Endodermal cell (in vitro differentiated cells): ENCODE measurements around the gene MFAP4. TPM values are rescaled to one million over a fixed set of nuclear protein-coding genes. Genes with fewer than 3 reads are reported as not detected.

Experiments
- DNase-seq: peaks from one replicate; pipeline ENCODE4 v3.0.0-alpha.2; 2017
- H3K27ac ChIP-seq: 2 replicates; pipeline ENCODE4 v1.5.1; 2013; ENCODE audit warnings: mild to moderate bottlenecking, low read depth, low read length, moderate library complexity
- H3K27me3 ChIP-seq: 2 replicates; pipeline ENCODE4 v1.6.1; 2013; ENCODE audit warnings: mild to moderate bottlenecking, low read length, moderate library complexity; ENCODE audit not compliant: insufficient read depth, control insufficient read depth, poor library complexity, severe bottlenecking
- H3K36me3 ChIP-seq: 2 replicates; pipeline ENCODE4 v1.7.0; 2013; ENCODE audit warnings: mild to moderate bottlenecking, low read length, moderate library complexity; ENCODE audit not compliant: control insufficient read depth, insufficient read depth
- H3K4me1 ChIP-seq: one replicate; pipeline ENCODE4 v1.7.0; 2013; ENCODE audit warnings: low read length; ENCODE audit not compliant: control insufficient read depth, insufficient read depth
- H3K4me3 ChIP-seq: 2 replicates; pipeline ENCODE4 v1.5.1; 2013; ENCODE audit warnings: mild to moderate bottlenecking, low read length, moderate library complexity
- H3K9ac ChIP-seq: 2 replicates; pipeline ENCODE4 v1.6.1; 2013; ENCODE audit warnings: mild to moderate bottlenecking, low read length, moderate library complexity; ENCODE audit not compliant: poor library complexity, severe bottlenecking; ENCODE audit errors: extremely low read depth
- H3K9me3 ChIP-seq: 2 replicates; pipeline ENCODE4 v1.6.1; 2013; ENCODE audit warnings: mild to moderate bottlenecking, low read length, moderate library complexity; ENCODE audit not compliant: control insufficient read depth
- H3K27ac Mint-ChIP-seq: 2 replicates; pipeline ENCODE4 v1.8.0; 2020; ENCODE audit warnings: mixed read lengths
- H3K27me3 Mint-ChIP-seq: 2 replicates; pipeline ENCODE4 v1.8.0; 2021; ENCODE audit warnings: mild to moderate bottlenecking, mixed read lengths; ENCODE audit not compliant: insufficient read depth
- H3K36me3 Mint-ChIP-seq: 2 replicates; pipeline ENCODE4 v1.8.0; 2020; ENCODE audit warnings: low read depth, mixed read lengths
- H3K4me1 Mint-ChIP-seq: 2 replicates; pipeline ENCODE4 v1.8.0; 2020; ENCODE audit warnings: mixed read lengths
- H3K4me3 Mint-ChIP-seq: 2 replicates; pipeline ENCODE4 v1.8.0; 2020; ENCODE audit warnings: mild to moderate bottlenecking, moderate library complexity, mixed read lengths
- H3K9me3 Mint-ChIP-seq: 2 replicates; pipeline ENCODE4 v1.8.0; 2020; ENCODE audit warnings: mild to moderate bottlenecking, mixed read lengths
- CTCF ChIP-seq: fragments of 200-600 bp; sonication (generic); conservative IDR thresholded peaks from 2 replicates; pipeline ENCODE4 v1.5.0; 2021; ENCODE audit warnings: antibody characterized with exemption, mild to moderate bottlenecking
- WGBS, 2 experiments: methylation state at CpG; one replicate each; pipeline versions ENCODE4 v1.1.5 to v1.1.7; 2013; ENCODE audit warnings: missing lambda C conversion rate in 2 of 2, mixed read lengths in 1 of 2; ENCODE audit not compliant: insufficient coverage in 1 of 2, insufficient read length in 1 of 2; 5-methylcytosine and 5-hydroxymethylcytosine counted together
- total RNA-seq, 2 donors: library from RNA; stranded (reverse); fragmentation: NEBNext Ultra II Directional in 1 of 2; extraction: Animal tissue kit (Norgen Biotek cat#: 25700) in 1 of 2; gene quantifications; 2 replicates in 1 of 2; 3 replicates in 1 of 2; pipeline ENCODE4 v1.2.1, GENCODE V29; 2021

MFAP4 gene
- total RNA-seq, 2 donors from 2014 or later: 11.1 to 36.8 TPM

GRCh38 chr17:19365833-19366636, 21.0 kb downstream of the MFAP4 start:
- Histone ChIP-seq H3K4me3 (no peak overlapping the region), H3K9me3 (no peaks in the 10 kb centered on the region), H3K27me3 (no peaks in the 10 kb centered on the region), H3K4me1 (peaks cover 3% of the 10 kb centered on the region), H3K36me3 (no peaks in the 10 kb centered on the region), H3K9ac (no peak overlapping the region), H3K27ac (no peak overlapping the region)
- Mint-ChIP-seq H3K4me3 (no peak overlapping the region), H3K9me3 (no peaks in the 10 kb centered on the region), H3K36me3 (peaks cover 7% of the 10 kb centered on the region), H3K27me3 (no peaks in the 10 kb centered on the region), H3K4me1 (peaks cover 21% of the 10 kb centered on the region), H3K27ac (no peak overlapping the region)
- DNase-seq: peak; percentile 42
- WGBS, 2 experiments: 87 to 89% methylated on average over 8 to 9 of the region's 9 CpGs
- TF ChIP-seq CTCF: no peak

GRCh38 chr17:19365499-19365817, 21.5 kb downstream of the MFAP4 start:
- Mint-ChIP-seq H3K4me3 (no peak overlapping the region), H3K4me1 (peaks cover 21% of the 10 kb centered on the region), H3K36me3 (peaks cover 7% of the 10 kb centered on the region), H3K27ac (no peak overlapping the region), H3K9me3 (no peaks in the 10 kb centered on the region), H3K27me3 (no peaks in the 10 kb centered on the region)
- H3K4me1 ChIP-seq: peaks cover 3% of the 10 kb centered on the region
- no peaks in the 10 kb centered on the region for H3K36me3 ChIP-seq
- 95% methylated on average over 4 of the region's 4 CpGs; no CpG with 5 or more reads in 1 of the 2 experiments for WGBS, 2 experiments
- H3K27ac ChIP-seq: no peak overlapping the region
- no peaks in the 10 kb centered on the region for H3K27me3 ChIP-seq
- H3K4me3 ChIP-seq: no peak overlapping the region
- no peak for DNase-seq
- no peaks in the 10 kb centered on the region for H3K9me3 ChIP-seq
- no peak for TF ChIP-seq CTCF
- no peak overlapping the region for H3K9ac ChIP-seq

- H3K9me3 Mint-ChIP-seq: no peaks in the 10 kb centered on the region
- no peak overlapping the region for H3K4me3 Mint-ChIP-seq
- DNase-seq: peak; percentile 52
- Histone ChIP-seq H3K27me3 (no peaks in the 10 kb centered on the region), H3K4me1 (peaks cover 3% of the 10 kb centered on the region), H3K27ac (no peak overlapping the region), H3K9ac (no peak overlapping the region), H3K36me3 (no peaks in the 10 kb centered on the region), H3K9me3 (no peaks in the 10 kb centered on the region), H3K4me3 (no peak overlapping the region)
- H3K27me3 Mint-ChIP-seq: no peaks in the 10 kb centered on the region
- peaks cover 4% of the 10 kb centered on the region for H3K36me3 Mint-ChIP-seq
- TF ChIP-seq CTCF: no peak
- WGBS, 2 experiments: 91 to 95% methylated on average over 8 to 14 of the region's 14 CpGs
- H3K27ac Mint-ChIP-seq: no peak overlapping the region
- peaks cover 21% of the 10 kb centered on the region for H3K4me1 Mint-ChIP-seq
Measured at GRCh38 chr17:19364699-19365498, 22.1 kb downstream of the MFAP4 start.
